HG02852 (cell line): ENCODE measurements around the gene NR3C2.

Source experiments
- ATAC-seq: cut with Tn5 transposase; IDR thresholded peaks from one replicate; pipeline ENCODE4 v1.9.1; 2021; ENCODE audit warnings: mild to moderate bottlenecking, moderate library complexity; ENCODE audit not compliant: unreplicated experiment

NR3C2 gene

DNA sequence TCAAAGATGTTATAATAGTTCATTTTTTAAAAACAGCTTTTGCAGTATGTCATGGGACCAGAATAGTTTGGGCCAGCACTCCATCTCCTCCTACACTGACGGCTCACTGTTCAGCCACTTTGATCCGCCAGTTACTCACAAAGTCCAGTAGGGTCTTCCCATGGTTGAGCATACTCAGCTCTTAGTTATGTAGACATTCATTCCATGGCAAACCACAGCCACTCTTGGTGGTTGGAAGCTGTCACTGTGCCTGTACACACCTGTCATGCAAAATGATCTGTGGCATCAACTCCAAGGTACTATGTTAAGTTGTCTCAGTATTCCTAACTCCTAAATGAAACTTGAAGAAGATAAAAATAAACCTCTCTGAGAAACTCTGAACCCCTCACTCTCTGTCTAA lies 127.2 kb downstream of the NR3C2 start:
- ATAC-seq = no peak

DNA sequence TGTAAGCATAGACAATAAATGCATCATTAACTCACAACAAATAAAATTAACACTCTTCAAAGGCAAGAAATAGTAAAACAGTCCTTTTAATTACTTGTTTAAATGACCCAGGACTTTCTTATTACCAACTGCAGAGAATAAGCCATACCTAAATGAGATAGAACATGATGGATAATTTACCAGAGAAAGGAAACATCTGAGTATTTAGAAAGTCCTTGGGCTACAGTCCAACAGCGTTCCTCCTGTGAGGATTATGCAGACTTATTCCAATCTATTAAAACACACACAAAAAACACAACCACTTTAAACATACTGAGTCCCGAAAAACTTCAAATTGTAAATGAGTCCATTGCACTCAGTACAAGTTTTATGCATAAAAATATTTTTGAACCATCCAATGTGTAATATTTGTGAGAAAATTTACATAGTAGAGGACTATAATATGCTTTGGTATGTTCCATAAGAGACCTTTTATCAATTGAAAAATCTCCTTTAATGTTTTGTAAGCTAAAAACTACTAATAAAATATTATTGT lies 129.2 kb downstream of the NR3C2 start:
- no peak for ATAC-seq

DNA sequence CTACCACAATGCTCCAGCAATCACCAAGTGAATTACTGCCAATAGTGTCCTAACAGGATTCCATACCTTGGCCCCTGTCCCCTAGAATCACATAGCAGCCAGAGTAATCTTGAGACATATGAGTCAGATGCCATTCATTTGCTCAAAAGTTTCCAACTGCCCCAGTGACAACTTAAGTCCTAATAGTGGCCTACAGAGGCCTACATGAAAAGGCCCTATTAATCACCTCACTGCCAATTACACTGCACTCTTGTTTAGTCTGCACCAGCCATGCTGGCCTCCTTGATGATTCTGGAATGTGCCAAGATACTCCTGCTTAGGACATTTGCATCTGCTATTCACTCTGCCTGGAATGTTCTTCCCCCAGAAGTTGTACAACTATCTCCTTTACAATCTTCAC lies 130.7 kb downstream of the NR3C2 start:
- no peak for ATAC-seq

DNA sequence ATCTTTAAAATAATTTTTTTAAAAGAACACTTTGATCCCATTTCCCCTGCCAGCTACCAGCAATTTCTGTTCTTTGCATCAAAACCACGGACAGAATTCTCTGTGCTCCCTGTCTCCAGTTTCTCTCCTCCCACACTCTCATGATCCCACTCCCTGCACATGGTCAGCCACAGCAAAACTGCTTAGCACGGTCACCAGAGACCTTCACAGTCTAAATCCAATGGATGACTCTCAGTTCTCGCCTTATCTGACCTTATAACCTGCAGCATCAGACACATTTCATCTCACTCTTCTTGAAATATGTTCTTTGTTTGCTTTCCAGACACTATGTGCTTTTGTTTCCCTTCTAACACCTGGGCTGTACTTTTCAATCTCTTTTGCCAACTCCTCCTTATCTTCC lies 131.5 kb downstream of the NR3C2 start:
- ATAC-seq = no peak

DNA sequence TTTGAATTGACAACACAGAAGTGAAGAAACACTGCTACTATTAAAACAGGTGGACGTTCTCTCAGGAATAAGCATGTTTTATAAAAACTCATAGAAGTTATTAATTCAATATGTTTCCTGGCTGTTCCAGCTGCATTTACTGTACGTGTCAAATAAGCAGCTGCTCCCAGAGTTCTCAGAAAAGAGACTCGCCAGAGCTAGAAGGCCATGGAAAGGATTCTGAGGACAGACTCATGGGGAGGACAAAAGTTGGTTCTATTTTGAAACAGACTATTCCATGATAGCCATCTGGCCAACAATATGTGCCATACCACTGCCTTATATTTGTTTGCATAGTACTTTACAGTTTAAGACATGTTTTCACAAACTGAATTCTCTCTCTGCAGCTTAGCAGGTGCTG lies 136.5 kb downstream of the NR3C2 start:
- no peak for ATAC-seq

DNA sequence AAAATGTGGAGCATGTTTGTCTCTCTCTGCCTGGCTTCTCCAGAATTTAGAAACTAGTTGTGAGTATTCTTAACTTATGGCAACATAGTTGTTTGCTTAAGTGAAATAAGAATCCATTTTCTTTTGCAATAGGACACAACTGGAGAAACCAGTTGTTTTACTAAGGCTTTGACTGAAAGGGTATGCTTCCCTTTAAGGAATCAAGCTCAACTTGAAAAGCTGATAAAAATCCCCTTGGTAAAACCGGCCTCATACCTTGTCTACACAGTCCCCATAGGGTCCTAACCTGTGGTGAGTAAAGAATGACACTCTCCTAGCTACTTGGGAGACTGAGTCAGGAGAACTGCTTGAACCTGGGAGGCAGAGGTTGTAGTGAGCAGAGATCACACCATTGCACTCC lies 139.8 kb downstream of the NR3C2 start:
- ATAC-seq = no peak

DNA sequence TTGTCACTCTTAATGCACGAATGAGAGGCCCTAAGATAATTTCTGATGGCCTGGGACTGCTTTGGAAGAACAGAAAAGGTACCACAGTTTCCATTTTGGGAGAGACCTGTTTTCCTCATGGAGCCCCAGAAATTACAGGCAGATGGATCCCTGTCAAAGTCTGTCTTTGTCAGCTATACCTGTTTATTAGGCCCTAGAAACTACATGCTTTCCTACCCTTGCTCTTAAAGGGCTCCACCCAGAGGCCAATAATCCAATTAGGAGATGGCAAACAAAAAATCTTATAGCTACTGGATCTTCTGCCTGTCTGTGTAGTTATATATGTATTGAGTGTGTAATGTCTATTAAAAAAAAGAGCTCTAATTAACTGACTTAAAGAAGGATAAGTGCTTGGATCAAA lies 141.3 kb downstream of the NR3C2 start:
- ATAC-seq = no peak

DNA sequence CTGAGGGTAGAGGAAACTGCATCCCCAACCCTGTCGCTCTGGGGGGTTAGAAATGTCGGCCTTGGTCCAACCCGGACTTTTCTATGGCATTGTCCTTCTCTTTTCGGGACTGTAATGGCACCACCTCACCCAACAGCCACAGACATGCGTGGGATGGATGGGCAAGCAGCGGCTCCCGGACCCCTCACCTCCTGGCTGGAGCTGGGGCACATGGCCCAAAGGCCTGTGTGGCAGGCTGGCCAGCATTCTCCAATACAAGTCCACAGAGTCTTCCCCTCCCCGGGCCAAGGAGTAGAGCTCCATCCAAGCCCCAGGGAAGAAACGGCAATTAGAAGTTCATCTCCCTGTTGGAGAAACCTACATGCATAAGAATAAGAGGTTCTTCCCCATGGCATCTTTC lies 142.9 kb downstream of the NR3C2 start:
- no peak for ATAC-seq

DNA sequence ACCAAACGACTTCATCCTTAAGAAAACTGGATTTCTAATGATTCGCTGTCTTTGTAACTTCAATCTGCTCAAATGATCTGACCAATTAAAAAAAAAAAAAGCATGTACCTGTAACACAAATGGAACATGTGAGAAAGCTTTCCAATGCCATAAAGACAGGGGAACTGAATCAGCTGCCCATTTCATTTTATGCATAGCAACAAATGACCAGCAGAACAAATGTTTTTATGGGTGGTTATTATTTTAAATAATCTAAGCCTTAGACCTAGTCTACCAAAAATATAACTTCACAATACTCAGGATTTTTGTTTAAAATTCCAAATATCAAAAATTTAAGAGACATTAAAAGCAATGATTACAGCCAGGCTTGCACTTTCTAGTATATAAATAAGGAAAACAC lies 145.7 kb downstream of the NR3C2 start:
- ATAC-seq = no peak

DNA sequence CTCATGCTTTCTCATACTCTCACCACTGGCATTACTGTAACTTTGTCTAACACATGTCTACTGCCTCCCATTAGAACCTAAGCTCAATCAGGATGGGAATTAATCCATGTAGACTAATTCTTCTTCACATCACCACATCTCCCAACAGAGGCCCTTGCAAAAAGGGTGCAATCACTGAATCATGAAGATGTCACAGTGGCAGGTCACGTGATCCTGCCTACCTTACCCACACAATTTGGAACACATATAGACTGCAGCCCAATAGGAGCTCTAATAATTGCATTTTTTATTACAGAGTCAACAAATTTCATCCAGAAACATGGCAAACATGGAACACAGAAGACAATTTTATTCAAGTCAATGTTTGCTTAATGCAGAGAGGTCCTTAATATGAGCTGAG lies 146.6 kb downstream of the NR3C2 start:
- no peak for ATAC-seq

DNA sequence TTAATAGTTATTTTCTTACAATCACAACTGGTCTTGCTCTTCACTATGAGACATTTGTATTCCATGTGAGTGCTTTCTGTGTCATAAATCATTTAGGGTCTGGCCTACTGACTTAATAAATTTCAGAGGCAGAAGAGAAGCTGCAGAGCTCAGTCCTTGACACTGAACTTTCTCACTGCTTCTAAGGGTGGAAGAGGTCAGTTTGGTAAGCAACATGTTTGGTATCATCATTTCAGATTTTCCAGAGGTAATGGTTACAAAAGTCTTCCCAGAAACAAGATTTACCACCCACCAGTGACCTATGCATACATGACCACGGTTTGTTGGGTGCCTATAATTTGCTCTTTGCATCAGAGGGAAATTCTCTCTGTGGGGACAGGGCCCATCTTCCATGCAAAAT lies 148.6 kb downstream of the NR3C2 start:
- ATAC-seq = no peak

DNA sequence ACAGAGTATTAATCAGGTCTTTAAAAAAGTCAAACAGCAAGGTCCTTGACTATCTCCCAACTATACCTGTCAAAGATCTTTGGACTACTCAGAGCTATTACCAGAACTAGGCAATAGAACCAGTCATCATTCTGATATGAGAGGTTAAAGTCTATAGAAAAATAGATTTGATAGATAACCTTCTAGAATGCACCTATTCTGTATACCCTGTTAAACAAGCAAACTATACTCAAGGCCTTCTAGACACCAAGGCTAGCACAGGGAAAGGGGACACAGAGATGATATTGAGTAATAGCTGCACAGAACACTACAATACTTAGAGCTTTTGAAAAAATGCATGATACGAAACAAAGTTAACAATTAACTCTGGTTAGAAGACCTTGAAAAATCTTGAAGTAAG lies 149.5 kb downstream of the NR3C2 start:
- ATAC-seq = no peak

DNA sequence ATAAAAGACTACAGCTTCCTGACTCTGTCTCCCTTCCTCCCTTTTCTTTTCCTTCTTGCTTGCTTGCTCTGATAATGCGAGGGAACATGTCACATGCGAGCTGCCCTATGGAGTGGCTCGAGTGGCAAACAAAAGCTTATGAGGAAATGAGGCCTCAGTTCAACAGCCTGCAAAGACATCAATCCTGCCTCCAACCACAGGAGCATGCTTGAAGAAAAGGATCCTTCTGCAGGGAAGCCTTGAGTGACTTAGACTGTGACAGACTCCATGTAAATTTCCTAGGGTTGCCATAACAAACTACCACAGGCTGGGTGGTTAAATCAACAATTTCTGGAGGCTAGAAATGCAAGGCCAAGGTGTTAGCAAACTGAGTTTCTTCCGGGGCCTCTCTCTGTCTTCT lies 152.5 kb downstream of the NR3C2 start:
- ATAC-seq = no peak

DNA sequence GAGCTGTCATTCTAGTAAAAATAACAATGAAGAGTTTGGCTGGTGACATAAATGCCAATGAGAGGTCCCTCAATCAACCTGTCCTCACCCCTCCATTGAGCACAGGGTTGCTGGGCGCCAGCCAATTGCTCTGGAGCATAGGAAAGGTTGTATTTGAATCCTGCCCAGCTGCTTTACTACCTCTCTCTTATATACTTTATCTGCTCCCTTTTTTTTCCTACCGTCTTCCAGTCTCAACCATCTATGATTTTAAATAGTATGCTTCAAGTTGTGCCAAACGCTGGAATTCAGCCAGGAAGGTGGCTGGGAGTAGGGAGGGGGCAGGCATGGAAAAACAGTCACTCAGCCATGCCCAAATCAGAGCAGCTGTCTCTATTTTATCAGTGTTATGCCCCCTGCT lies 153.8 kb downstream of the NR3C2 start:
- no peak for ATAC-seq

DNA sequence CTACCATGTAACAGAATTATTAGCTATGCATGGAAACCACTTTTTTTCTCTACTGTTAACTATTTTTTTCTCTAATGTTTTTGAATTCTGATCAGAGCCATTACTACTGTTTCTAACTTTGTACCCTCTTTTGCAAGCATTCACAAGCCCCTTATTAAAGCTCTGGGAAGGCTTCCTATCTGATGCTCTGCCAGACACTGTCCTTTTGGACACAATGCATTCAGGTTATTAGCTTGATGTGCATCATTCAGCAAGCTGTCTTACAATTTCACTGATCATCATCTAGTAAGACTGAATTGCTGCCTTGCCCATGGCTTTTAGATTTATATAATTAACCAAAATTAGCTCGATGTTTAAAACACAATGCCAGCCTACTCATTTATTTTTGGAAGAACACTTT lies 155.1 kb downstream of the NR3C2 start:
- ATAC-seq = no peak

DNA sequence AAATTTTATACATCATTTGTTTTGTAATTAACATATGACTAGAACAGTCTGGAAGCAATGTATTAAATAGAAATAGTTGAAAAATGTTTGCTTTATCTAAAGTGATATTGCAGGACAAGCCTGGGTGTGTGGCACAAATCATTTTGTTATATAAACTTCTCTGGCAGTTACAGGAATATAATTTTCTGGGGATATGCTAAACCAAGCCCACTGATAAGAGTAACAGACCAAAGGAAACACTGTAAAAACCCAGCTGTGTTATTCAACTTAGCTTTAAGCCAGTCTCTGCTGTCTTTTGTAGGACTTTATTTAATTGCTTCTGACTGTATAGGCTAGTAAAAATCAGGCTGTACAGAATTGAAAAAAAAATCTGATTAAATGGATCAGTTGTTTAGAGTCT lies 156.2 kb downstream of the NR3C2 start:
- ATAC-seq = no peak

DNA sequence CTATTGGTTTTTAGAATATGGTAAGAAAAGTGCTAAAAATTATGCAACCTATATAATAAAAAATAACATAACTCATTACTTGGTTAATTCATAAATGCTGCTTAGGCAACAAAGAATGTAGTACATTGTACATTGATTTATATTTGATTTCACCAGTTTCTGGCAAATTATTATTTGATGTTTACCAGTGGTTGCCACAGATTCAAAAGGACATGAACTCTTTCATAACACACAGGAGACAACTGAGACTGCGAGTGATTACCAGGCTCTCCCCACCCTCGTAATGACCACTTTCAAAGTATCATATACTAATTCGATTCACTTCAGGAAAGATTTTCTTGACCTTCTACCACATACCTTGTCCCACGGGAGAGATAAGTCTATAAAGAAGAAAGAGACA lies 158.5 kb downstream of the NR3C2 start:
- ATAC-seq = no peak

DNA sequence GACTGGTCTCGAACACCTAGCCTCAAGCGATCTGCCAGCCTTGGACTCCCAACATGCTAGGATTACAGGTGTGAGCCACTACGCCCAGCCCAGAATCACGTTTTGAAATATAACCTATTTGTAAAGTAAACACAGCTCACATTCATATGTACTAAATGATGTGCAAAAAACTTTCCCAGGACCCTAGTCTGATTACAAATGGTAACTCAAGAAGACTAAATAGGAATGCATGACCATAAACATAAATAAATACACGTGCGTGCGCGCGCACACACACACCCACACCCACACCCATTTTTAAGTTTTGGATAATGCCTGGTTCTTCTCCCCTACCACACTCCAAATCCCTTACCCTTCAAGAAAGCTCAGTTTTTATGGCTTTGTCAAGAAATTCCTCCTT lies 163.9 kb downstream of the NR3C2 start:
- no peak for ATAC-seq

DNA sequence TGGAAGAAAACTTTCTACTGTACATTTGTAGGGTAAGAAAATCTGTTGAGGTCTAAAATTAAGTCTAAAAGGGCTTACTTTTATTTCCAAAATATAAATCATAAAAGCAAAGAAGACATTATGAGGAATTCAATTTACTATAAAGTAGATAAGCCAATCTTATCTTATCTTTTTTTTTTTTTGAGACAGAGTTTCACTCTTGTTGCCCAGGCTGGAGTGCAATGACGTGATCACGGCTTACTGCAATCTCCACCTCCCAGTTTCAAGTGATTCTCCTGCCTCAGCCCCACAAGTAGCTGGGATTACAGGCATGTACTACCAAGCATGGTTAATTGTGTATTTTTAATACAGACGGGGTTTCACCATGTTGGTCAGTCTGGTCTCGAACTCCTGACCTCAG lies 166.9 kb downstream of the NR3C2 start:
- no peak for ATAC-seq

DNA sequence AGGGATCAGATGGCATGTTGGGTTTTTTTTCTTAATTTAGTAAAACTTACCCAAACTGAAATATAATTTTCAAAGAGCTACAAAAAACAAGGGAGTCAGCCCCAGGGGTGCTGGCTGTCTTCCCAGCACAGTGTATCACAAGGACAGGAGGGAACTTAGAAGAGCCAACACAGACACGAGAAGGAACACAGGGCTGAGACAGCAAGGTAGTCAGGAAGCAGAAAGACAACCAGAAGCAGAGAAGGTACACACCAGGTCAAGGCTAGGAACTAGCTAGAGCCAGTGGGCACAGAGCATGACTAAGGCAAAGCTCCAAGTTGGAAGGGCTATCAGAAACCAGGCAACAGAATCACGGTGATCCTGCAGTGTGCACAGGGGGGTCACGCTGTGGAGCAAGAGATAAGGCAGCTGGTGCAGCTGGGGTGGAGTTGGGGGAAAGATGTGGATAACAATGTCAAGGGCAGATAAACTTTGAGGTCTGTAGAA lies 168.7 kb downstream of the NR3C2 start:
- no peak for ATAC-seq

DNA sequence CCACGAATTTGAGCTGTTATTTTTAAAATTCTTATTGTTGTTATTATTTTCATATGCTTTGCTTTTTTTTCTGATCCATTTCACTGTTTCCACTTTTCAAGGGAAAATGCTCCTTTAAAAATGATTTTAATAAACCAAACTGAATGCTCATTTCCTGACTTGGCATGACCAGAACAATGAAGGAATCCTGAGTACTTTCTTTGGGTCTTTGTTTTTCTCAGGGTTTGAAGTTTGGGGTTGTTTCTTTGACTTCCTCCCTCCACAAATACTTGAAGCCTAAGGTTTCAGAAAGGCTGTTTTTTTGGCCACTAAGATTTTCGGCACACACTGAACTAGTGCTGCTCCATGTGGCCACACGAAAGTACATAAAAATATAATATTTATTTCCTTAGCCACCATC lies 171.0 kb downstream of the NR3C2 start:
- no peak for ATAC-seq

DNA sequence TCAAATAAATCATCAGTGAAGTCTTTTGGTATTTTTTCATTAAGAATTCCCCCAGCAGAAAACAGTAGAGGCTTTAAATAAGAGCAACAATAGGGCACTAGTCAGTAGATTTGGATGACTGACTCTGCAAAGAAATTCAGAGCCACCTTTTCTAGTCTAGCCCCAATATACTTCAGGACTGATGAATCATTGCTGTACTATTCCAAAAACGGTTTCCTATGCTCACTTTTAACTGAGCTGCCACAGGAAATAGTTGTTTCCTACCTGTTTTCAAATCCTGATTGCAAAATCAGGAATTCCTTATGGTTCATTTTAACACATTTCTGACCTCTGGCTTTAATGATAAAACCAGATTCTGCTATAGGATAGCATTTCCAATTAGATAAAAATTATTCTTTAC lies 171.6 kb downstream of the NR3C2 start:
- no peak for ATAC-seq

DNA sequence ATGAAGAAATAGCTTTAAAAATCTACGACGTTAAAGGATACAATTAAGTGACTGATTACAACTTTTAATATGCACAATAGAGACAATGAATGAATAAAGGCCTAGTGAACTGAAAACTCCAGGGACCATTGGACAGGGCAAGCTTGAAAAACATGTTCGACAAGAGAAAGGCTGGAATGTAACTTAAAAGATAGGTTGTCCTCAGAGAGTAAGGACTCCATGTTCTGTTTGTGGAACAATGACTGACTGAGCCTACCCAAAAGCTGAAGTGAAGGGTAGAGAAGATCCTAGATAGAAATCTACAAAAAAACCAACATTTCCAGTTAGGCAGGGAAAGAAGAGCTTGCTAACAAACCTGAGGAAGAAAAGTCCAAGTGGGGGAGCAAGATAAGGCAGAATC lies 173.4 kb downstream of the NR3C2 start:
- no peak for ATAC-seq

DNA sequence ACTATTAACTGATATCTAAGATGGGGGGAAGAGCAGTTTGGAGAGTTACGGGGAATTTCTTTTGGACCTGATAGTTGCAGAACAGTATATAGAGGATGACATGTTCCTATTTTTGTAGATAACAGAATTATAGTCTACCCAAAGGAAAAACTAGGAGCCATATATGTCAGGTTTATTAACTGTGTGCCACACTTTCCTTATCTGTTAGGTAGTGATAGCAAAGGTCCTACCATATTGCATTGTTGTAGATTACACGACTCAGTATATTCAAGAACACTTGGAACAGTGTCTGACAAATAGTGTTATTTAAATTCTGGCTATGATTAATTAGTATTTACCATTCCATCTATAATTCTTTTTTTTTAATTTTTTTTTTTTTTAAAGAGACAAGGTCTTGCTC lies 175.3 kb downstream of the NR3C2 start:
- no peak for ATAC-seq
